CD14-positive monocyte (primary cell): ENCODE data around the gene REEP3. TPM values are rescaled to one million over a fixed set of nuclear protein-coding genes. Genes with fewer than 3 reads are reported as not detected.

Experiments used
- DNase-seq, 3 donors: peaks; one replicate each; pipeline ENCODE4 v3.0.0-alpha.2; 2011 to 2022
- H2AFZ ChIP-seq: 2 replicates; pipeline ENCODE4 v1.6.0; 2012; ENCODE audit warnings: mild to moderate bottlenecking, low read depth, low read length, inconsistent platforms; ENCODE audit not compliant: insufficient read depth, poor library complexity, severe bottlenecking
- H3K27ac ChIP-seq, 2 donors: 1 replicate in 1 of 2; 2 replicates in 1 of 2; pipeline ENCODE4 v1.5.1; 2012 to 2013; ENCODE audit warnings: low read length in 2 of 2, control low read depth in 1 of 2, inconsistent platforms in 1 of 2, low read depth in 1 of 2, mild to moderate bottlenecking in 1 of 2
- H3K27me3 ChIP-seq, 2 donors: one replicate each; pipeline versions ENCODE4 v1.6.0 to v1.6.1; 2011 to 2013; ENCODE audit warnings: low read length in 2 of 2; ENCODE audit not compliant: control insufficient read depth in 2 of 2, insufficient read depth in 2 of 2
- H3K36me3 ChIP-seq, 2 donors: replicated peaks in 1 of 2; 1 replicate in 1 of 2; 2 replicates in 1 of 2; pipeline versions ENCODE4 v1.5.1 to v1.6.1; 2012 to 2013; ENCODE audit warnings: low read length in 2 of 2, control low read depth in 1 of 2, inconsistent platforms in 1 of 2, mild to moderate bottlenecking in 1 of 2; ENCODE audit not compliant: insufficient read depth in 2 of 2, control insufficient read depth in 1 of 2
- H3K4me1 ChIP-seq, 2 donors: 1 replicate in 1 of 2; 2 replicates in 1 of 2; pipeline versions ENCODE4 v1.5.1 to v1.6.1; 2012 to 2013; ENCODE audit warnings: low read length in 2 of 2, control low read depth in 1 of 2, inconsistent platforms in 1 of 2, mild to moderate bottlenecking in 1 of 2, moderate library complexity in 1 of 2; ENCODE audit not compliant: insufficient read depth in 2 of 2, control insufficient read depth in 1 of 2
- H3K4me2 ChIP-seq: replicated peaks from 2 replicates; pipeline ENCODE3; 2012; ENCODE audit warnings: low read length, moderate library complexity, mild to moderate bottlenecking; ENCODE audit not compliant: poor library complexity, severe bottlenecking; ENCODE audit errors: extremely low read depth
- H3K4me3 ChIP-seq, 3 experiments: fragments of 200-600 bp in 1 of 3; sonication (generic) in 1 of 3; replicated peaks in 1 of 3; 1 replicate in 2 of 3; 2 replicates in 1 of 3; pipeline ENCODE4 v1.5.1; 2011 to 2013; ENCODE audit warnings: low read length in 3 of 3, mild to moderate bottlenecking in 3 of 3, control low read depth in 2 of 3, low read depth in 2 of 3, inconsistent platforms in 1 of 3, moderate library complexity in 1 of 3
- H3K79me2 ChIP-seq: 2 replicates; pipeline ENCODE4 v1.6.0; 2012; ENCODE audit warnings: mild to moderate bottlenecking, control low read depth, inconsistent platforms, low read length, moderate library complexity; ENCODE audit not compliant: insufficient read depth
- H3K9ac ChIP-seq: 2 replicates; pipeline ENCODE4 v1.6.0; 2017; ENCODE audit warnings: low read length, mild to moderate bottlenecking; ENCODE audit not compliant: insufficient read depth, poor library complexity, severe bottlenecking
- H3K9me3 ChIP-seq, 2 donors: replicated peaks in 1 of 2; 1 replicate in 1 of 2; 2 replicates in 1 of 2; pipeline versions ENCODE4 v1.5.1 to v1.6.1; 2012 to 2013; ENCODE audit warnings: low read length in 2 of 2, control low read depth in 1 of 2; ENCODE audit not compliant: control insufficient read depth in 1 of 2, insufficient read depth in 1 of 2
- H4K20me1 ChIP-seq: 2 replicates; pipeline ENCODE4 v1.6.0; 2012; ENCODE audit warnings: mild to moderate bottlenecking, low read length, control low read depth, moderate library complexity; ENCODE audit not compliant: insufficient read depth
- H3K27ac Mint-ChIP-seq, 7 donors: one replicate each; pipeline ENCODE4 v1.8.0; 2020; ENCODE audit warnings: mild to moderate bottlenecking in 7 of 7, mixed read lengths in 7 of 7, moderate library complexity in 6 of 7, inconsistent platforms in 2 of 7
- H3K27me3 Mint-ChIP-seq, 3 donors: one replicate each; pipeline ENCODE4 v1.8.0; 2021 to 2022; ENCODE audit warnings: low read depth in 3 of 3, mild to moderate bottlenecking in 3 of 3, mixed read lengths in 3 of 3, moderate library complexity in 3 of 3, inconsistent platforms in 1 of 3
- H3K36me3 Mint-ChIP-seq, 2 donors: one replicate each; pipeline ENCODE4 v1.8.0; 2020; ENCODE audit warnings: mixed read lengths in 2 of 2, inconsistent platforms in 1 of 2, mild to moderate bottlenecking in 1 of 2
- H3K4me1 Mint-ChIP-seq: one replicate; pipeline ENCODE4 v1.8.0; 2020; ENCODE audit warnings: mild to moderate bottlenecking, mixed read lengths
- H3K4me3 Mint-ChIP-seq, 2 donors: one replicate each; pipeline ENCODE4 v1.8.0; 2020; ENCODE audit warnings: mild to moderate bottlenecking in 2 of 2, mixed read lengths in 2 of 2, moderate library complexity in 1 of 2
- H3K9me3 Mint-ChIP-seq, 7 donors: one replicate each; pipeline ENCODE4 v1.8.0; 2020 to 2022; ENCODE audit warnings: mixed read lengths in 7 of 7, mild to moderate bottlenecking in 6 of 7, moderate library complexity in 6 of 7, inconsistent platforms in 2 of 7
- WGBS: methylation state at CpG from one replicate; pipeline ENCODE4 v1.1.5; 2013; ENCODE audit warnings: missing lambda C conversion rate; ENCODE audit not compliant: insufficient coverage; 5-methylcytosine and 5-hydroxymethylcytosine counted together
- intact Hi-C, 2 donors: fragments of 100-400 bp; cut with micrococcal nuclease; formaldehyde crosslinking; loops; one replicate each; pipeline versions ENCODE4 v1.15.0 to v1.15.1; 2023
- polyA plus RNA-seq, 3 donors: library from polyadenylated mRNA; depleted of rRNA in 1 of 3; unstranded in 2 of 3; stranded (reverse) in 1 of 3; fragments of 300-500 nt in 2 of 3; fragments of >200 nt in 1 of 3; fragmentation: Illumina TruSeq in 2 of 3; gene quantifications; 1 replicate in 2 of 3; 2 replicates in 1 of 3; pipeline ENCODE4 v1.2.3, GENCODE V29; 2012 to 2021
- TF ChIP-seq, protein P1 (sequence below): fragments of 200-600 bp; IDR thresholded peaks from one replicate; pipeline ENCODE4 v1.8.0; 2022; ENCODE audit warnings: antibody characterized with exemption, mild to moderate bottlenecking

Gene REEP3
- polyA plus RNA-seq, 3 donors: 9.1 to 17.7 (median 17.7) TPM

DNA sequence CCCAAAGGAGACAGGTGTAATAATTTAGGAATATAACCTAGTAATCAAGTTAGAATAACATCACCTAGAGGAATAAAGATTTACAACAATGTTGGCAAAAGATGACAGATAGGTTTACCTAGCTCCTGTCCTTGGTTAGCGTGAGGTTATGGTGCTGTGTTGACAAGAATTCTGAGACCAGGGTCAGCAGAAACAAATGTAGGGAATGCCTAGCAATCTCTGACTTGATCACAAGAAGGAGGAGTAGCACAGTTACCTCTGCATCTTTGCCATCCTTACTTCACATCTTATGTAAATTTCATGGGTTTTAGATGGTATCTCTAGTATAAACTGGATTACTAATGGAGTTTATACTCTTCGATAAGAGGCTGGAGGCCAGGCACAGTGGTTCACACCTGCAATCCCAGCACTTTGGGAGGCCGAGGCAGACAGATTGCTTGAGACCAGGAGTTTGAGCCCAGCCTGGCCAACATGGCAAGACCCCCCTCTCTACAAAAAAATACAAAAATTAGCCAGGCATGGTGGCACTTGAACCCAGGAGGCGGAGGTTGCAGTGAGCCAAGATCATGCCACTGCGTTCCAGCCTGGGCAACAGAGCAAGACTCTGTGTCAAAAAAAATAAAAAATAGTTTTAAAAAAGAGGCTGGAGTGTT is 37.1 kb downstream of the REEP3 start:
- TF ChIP-seq, protein P1, sequence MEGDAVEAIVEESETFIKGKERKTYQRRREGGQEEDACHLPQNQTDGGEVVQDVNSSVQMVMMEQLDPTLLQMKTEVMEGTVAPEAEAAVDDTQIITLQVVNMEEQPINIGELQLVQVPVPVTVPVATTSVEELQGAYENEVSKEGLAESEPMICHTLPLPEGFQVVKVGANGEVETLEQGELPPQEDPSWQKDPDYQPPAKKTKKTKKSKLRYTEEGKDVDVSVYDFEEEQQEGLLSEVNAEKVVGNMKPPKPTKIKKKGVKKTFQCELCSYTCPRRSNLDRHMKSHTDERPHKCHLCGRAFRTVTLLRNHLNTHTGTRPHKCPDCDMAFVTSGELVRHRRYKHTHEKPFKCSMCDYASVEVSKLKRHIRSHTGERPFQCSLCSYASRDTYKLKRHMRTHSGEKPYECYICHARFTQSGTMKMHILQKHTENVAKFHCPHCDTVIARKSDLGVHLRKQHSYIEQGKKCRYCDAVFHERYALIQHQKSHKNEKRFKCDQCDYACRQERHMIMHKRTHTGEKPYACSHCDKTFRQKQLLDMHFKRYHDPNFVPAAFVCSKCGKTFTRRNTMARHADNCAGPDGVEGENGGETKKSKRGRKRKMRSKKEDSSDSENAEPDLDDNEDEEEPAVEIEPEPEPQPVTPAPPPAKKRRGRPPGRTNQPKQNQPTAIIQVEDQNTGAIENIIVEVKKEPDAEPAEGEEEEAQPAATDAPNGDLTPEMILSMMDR: no peak
- WGBS: 100% methylated on average over 3 of the region's 5 CpGs
- Histone ChIP-seq H2AFZ (no peak overlapping the region), H3K27ac (no peak overlapping the region), H3K4me1 (peaks cover 6 to 19% of the 10 kb centered on the region in 2 donors), H3K9me3 (no peaks in the 10 kb centered on the region), H3K4me3 (no peak overlapping the region), H3K9ac (no peak overlapping the region), H3K4me2 (no peak overlapping the region), H3K36me3 (no peaks in the 10 kb centered on the region), H3K27me3 (no peaks in the 10 kb centered on the region), H4K20me1 (peaks cover 15% of the 10 kb centered on the region), H3K79me2 (peaks cover 42% of the 10 kb centered on the region)
- H3K4me3 Mint-ChIP-seq: no peak overlapping the region
- peaks cover 18% of the 10 kb centered on the region for H3K4me1 Mint-ChIP-seq
- peaks cover 0 to 2% (median 0%) of the 10 kb centered on the region in 3 donors for H3K27me3 Mint-ChIP-seq
- DNase-seq: no peak
- H3K9me3 Mint-ChIP-seq: peaks cover 0 to 3% (median 0%) of the 10 kb centered on the region in 7 donors
- intact Hi-C loops: no loop called here
- no peak overlapping the region for H3K27ac Mint-ChIP-seq
- peaks cover 0 to 2% of the 10 kb centered on the region in 2 donors for H3K36me3 Mint-ChIP-seq

DNA sequence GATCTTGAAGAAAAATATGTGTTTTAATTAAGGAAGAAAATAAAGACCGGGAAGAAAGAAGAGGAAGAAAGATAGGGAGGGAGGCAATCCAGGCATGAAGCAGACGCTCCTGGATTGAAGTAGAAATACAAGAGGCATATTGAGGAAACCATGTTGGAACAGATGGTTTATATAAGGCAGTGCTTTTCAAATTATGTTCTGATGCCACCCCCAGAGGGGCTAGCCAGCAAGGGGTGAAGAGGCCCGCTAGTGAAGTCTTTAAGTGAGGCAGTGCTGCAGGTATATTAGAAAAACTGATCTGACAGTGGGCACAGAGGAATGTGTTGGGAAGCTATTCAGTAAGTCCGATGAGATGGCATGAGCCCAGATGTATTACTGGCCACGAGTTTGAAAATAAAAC is 40.1 kb downstream of the REEP3 start:
- peaks cover 0 to 2% (median 0%) of the 10 kb centered on the region in 3 donors for H3K27me3 Mint-ChIP-seq

More for the DNA sequence above, 40.1 kb downstream of the REEP3 start:
- no peaks in the 10 kb centered on the region for H3K9me3 ChIP-seq
- H3K4me3 ChIP-seq: no peak overlapping the region
- Mint-ChIP-seq H3K4me3 (no peak overlapping the region), H3K27ac (peak overlapping the region in 1 of 7 donors; percentile 0), H3K9me3 (peaks cover 0 to 3% (median 0%) of the 10 kb centered on the region in 7 donors), H3K36me3 (peaks cover 0 to 2% of the 10 kb centered on the region in 2 donors), H3K4me1 (no peaks in the 10 kb centered on the region)
- no peaks in the 10 kb centered on the region for H3K36me3 ChIP-seq
- no peak overlapping the region for H2AFZ ChIP-seq
- DNase-seq: no peak
- 96% methylated on average over 5 of the region's 5 CpGs for WGBS
- no peaks in the 10 kb centered on the region for H3K4me1 ChIP-seq
- no peak overlapping the region for H3K4me2 ChIP-seq
- H3K9ac ChIP-seq: no peak overlapping the region
- TF ChIP-seq, protein P1: no peak
- H4K20me1 ChIP-seq: peaks cover 10% of the 10 kb centered on the region
- H3K27ac ChIP-seq: no peak overlapping the region
- no peaks in the 10 kb centered on the region for H3K27me3 ChIP-seq
- intact Hi-C loops: no loop called here
- H3K79me2 ChIP-seq: peaks cover 39% of the 10 kb centered on the region
